Osteoblast (primary cell): Measurements from ENCODE around the gene TRUB2. TPM values are rescaled to one million over a fixed set of nuclear protein-coding genes. Genes with fewer than 3 reads are reported as not detected.

ENCODE experiments used
- DNase-seq: peaks from one replicate; pipeline ENCODE4 v3.0.0; 2011; ENCODE audit warnings: low spot score, mixed read lengths; ENCODE audit not compliant: insufficient read length; ENCODE audit errors: missing footprints
- H2AFZ ChIP-seq: 2 replicates; pipeline ENCODE4 v1.6.0; 2011; ENCODE audit warnings: mild to moderate bottlenecking, low read length
- H3K27ac ChIP-seq: 2 replicates; pipeline ENCODE4 v1.5.1; 2011; ENCODE audit warnings: mild to moderate bottlenecking, low read depth, low read length, moderate library complexity
- H3K27me3 ChIP-seq: 2 replicates; pipeline ENCODE4 v1.6.0; 2012; ENCODE audit warnings: mild to moderate bottlenecking, control low read depth, inconsistent platforms, low read length, moderate library complexity; ENCODE audit not compliant: insufficient read depth
- H3K36me3 ChIP-seq: 2 replicates; pipeline ENCODE4 v1.5.1; 2011; ENCODE audit warnings: mild to moderate bottlenecking, low read length, control low read depth, moderate library complexity; ENCODE audit not compliant: insufficient read depth
- H3K4me1 ChIP-seq: 2 replicates; pipeline ENCODE4 v1.5.1; 2011; ENCODE audit warnings: mild to moderate bottlenecking, low read length, control low read depth, moderate library complexity; ENCODE audit not compliant: insufficient read depth
- H3K4me2 ChIP-seq: 2 replicates; pipeline ENCODE4 v1.6.0; 2011; ENCODE audit warnings: mild to moderate bottlenecking, low read length; ENCODE audit not compliant: insufficient read depth
- H3K4me3 ChIP-seq: fragments of 200-600 bp; sonication (generic); 3 replicates; pipeline ENCODE4 v1.5.1; 2012; ENCODE audit warnings: mild to moderate bottlenecking, low read length, inconsistent platforms; ENCODE audit not compliant: insufficient read depth
- H3K79me2 ChIP-seq: 2 replicates; pipeline ENCODE4 v1.6.0; 2012; ENCODE audit warnings: mild to moderate bottlenecking, low read length, control low read depth, inconsistent platforms; ENCODE audit not compliant: insufficient read depth
- H3K9me3 ChIP-seq: 2 replicates; pipeline ENCODE4 v1.5.1; 2011; ENCODE audit warnings: low read depth, low read length, control low read depth
- H4K20me1 ChIP-seq: 2 replicates; pipeline ENCODE4 v1.6.0; 2012; ENCODE audit warnings: mild to moderate bottlenecking, low read length, control low read depth; ENCODE audit not compliant: insufficient read depth
- total RNA-seq: library from RNA; depleted of rRNA; stranded (reverse); fragments of >200 nt; gene quantifications from 2 replicates; pipeline ENCODE4 v1.2.3, GENCODE V29; 2012
- TF ChIP-seq, protein P1 (sequence below): IDR thresholded peaks from 2 replicates; pipeline ENCODE4 v1.5.1; 2011; ENCODE audit warnings: mild to moderate bottlenecking, low read depth, low read length, moderate library complexity; ENCODE audit errors: extremely low read depth

TRUB2 gene
- total RNA-seq, 1 donor, result 16.3 TPM

- peaks cover 4% of the 10 kb centered on the region for H3K36me3 ChIP-seq
- no peaks in the 10 kb centered on the region for H4K20me1 ChIP-seq
- peaks cover 13% of the 10 kb centered on the region for H3K4me1 ChIP-seq
- no peak overlapping the region for H3K27ac ChIP-seq
- H2AFZ ChIP-seq, result no peak overlapping the region
- H3K4me3 ChIP-seq, result no peak overlapping the region
- no peaks in the 10 kb centered on the region for H3K79me2 ChIP-seq
- no peaks in the 10 kb centered on the region for H3K9me3 ChIP-seq
- DNase-seq, result no peak
- H3K27me3 ChIP-seq, result no peaks in the 10 kb centered on the region
- H3K4me2 ChIP-seq, result no peak overlapping the region
- TF ChIP-seq, protein P1, sequence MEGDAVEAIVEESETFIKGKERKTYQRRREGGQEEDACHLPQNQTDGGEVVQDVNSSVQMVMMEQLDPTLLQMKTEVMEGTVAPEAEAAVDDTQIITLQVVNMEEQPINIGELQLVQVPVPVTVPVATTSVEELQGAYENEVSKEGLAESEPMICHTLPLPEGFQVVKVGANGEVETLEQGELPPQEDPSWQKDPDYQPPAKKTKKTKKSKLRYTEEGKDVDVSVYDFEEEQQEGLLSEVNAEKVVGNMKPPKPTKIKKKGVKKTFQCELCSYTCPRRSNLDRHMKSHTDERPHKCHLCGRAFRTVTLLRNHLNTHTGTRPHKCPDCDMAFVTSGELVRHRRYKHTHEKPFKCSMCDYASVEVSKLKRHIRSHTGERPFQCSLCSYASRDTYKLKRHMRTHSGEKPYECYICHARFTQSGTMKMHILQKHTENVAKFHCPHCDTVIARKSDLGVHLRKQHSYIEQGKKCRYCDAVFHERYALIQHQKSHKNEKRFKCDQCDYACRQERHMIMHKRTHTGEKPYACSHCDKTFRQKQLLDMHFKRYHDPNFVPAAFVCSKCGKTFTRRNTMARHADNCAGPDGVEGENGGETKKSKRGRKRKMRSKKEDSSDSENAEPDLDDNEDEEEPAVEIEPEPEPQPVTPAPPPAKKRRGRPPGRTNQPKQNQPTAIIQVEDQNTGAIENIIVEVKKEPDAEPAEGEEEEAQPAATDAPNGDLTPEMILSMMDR, result no peak
Measured at GRCh38 chr9:128296340-128297220, 25.7 kb downstream of the TRUB2 start.

DNA sequence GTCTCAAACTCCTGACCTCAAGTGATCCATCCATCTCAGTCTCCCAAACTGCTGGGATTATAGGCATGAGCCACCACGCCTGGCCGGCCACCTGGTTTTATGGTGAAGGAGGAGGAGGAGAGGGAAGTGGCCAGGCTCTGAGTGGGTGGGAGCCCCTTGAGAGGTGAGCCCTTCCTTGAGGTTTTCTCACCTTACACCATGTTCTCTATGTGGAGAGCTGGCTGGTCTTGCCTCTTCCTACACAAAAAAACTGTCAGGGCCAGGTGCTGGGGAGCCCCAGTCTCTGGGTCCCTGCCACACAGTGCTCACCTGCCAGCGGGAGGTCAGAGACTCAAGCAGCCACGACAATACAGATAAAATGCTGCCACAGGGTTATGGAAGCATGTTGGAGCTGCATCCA is 28.1 kb downstream of the TRUB2 start:
- no peak overlapping the region for H2AFZ ChIP-seq
- peaks cover 11% of the 10 kb centered on the region for H3K4me1 ChIP-seq
- H3K4me2 ChIP-seq, result no peak overlapping the region
- no peak for DNase-seq
- H3K27ac ChIP-seq, result no peak overlapping the region
- H3K9me3 ChIP-seq, result no peaks in the 10 kb centered on the region
- no peaks in the 10 kb centered on the region for H3K27me3 ChIP-seq
- peaks cover 4% of the 10 kb centered on the region for H3K36me3 ChIP-seq
- no peaks in the 10 kb centered on the region for H3K79me2 ChIP-seq
- H4K20me1 ChIP-seq, result no peaks in the 10 kb centered on the region
- H3K4me3 ChIP-seq, result no peak overlapping the region
- TF ChIP-seq, protein P1, result no peak

DNA sequence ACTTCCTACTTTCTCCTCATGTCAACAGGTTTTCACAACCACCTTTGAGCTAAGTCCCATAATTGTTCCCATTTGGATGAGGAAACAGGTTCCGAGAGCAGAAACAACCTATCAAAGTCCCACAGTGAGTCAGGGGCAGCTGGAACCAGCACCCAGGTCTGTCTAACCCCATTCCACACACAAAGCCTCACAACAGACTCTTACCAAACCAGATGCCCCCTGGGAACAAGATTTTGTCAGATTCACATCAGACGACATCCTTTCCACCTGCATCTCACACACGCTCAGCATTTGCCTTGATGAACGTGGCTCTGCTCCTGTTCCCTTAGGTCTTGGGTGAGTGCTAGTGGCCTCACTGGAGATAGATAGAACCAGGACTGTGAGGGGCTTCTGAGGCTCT is 29.2 kb downstream of the TRUB2 start:
- DNase-seq, result peak; percentile 74
- Histone ChIP-seq H3K4me2 (no peak overlapping the region), H3K9me3 (no peaks in the 10 kb centered on the region), H3K79me2 (no peaks in the 10 kb centered on the region), H2AFZ (no peak overlapping the region), H3K4me1 (peaks cover 11% of the 10 kb centered on the region), H4K20me1 (peaks cover 3% of the 10 kb centered on the region), H3K36me3 (peaks cover 10% of the 10 kb centered on the region), H3K27ac (no peak overlapping the region), H3K27me3 (no peaks in the 10 kb centered on the region), H3K4me3 (no peak overlapping the region)
- TF ChIP-seq, protein P1, result no peak

DNA sequence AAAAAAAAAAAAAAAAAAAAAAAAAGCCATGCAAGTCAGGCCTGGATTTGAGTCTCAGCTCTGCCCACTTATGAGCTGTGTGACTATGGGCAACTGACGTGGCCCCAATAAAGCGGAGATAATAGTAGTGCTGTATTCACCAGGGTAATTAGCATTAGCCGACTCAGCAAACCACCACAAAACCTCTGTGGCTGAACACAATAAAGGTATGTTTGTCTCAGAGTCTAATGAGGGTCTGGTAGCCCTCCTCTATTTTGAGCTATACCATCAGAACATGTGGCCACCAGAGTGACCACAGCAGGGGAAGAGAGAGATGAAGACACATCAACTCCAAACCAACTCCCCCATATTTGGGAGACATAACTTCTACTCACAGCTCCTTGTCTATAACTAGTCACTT is 30.2 kb downstream of the TRUB2 start:
- TF ChIP-seq, protein P1, result no peak
- Histone ChIP-seq H4K20me1 (peaks cover 3% of the 10 kb centered on the region), H3K4me2 (no peak overlapping the region), H3K27me3 (no peaks in the 10 kb centered on the region), H3K36me3 (peaks cover 10% of the 10 kb centered on the region), H3K4me3 (no peak overlapping the region), H3K79me2 (no peaks in the 10 kb centered on the region), H3K4me1 (peaks cover 11% of the 10 kb centered on the region), H3K9me3 (no peaks in the 10 kb centered on the region), H2AFZ (no peak overlapping the region), H3K27ac (no peak overlapping the region)
- DNase-seq, result no peak
